HepG2 (cell line): Measurements from ENCODE around the gene AURKA. TPM values are rescaled to one million over a fixed set of nuclear protein-coding genes. Genes with fewer than 3 reads are reported as not detected.
A peak's percentile ranks its signal among the peaks of the same experiment; 100 is the strongest.

Source experiments
- CC2D1A ChIP-seq: sonication (generic); formaldehyde crosslinking; IDR thresholded peaks from 2 replicates; pipeline ENCODE4 v1.8.1; 2023; ENCODE audit warnings: mild to moderate bottlenecking, missing genetic modification reagents
- CHCHD3 ChIP-seq: sonication (generic); formaldehyde crosslinking; IDR thresholded peaks from 2 replicates; pipeline ENCODE4 v1.8.0; 2022; ENCODE audit warnings: mild to moderate bottlenecking, missing genetic modification reagents, moderate library complexity
- KLF13 ChIP-seq: sonication (generic); formaldehyde crosslinking; IDR thresholded peaks from 2 replicates; pipeline ENCODE4 v1.4.0; 2020; ENCODE audit warnings: mild to moderate bottlenecking, missing genetic modification reagents
- MAZ ChIP-seq, 2 experiments: sonication (generic) in 1 of 2; formaldehyde crosslinking in 1 of 2; IDR thresholded peaks; 2 replicates each; pipeline versions ENCODE4 v1.5.0 to v1.6.1; 2012 to 2020; ENCODE audit warnings: low read depth in 2 of 2, mild to moderate bottlenecking in 2 of 2, borderline replicate concordance in 1 of 2, improper control_type of control experiment in 1 of 2, low read length in 1 of 2, missing genetic modification reagents in 1 of 2, moderate library complexity in 1 of 2
- NFIC ChIP-seq: IDR thresholded peaks from 2 replicates; pipeline ENCODE4 v1.6.1; 2012; ENCODE audit warnings: mild to moderate bottlenecking, low read length, inconsistent platforms
- ZNF44 ChIP-seq: sonication (generic); formaldehyde crosslinking; IDR thresholded peaks from 2 replicates; pipeline ENCODE4 v1.5.1; 2020; ENCODE audit warnings: mild to moderate bottlenecking, missing genetic modification reagents
- ZNF572 ChIP-seq: sonication (generic); formaldehyde crosslinking; IDR thresholded peaks from 2 replicates; pipeline ENCODE4 v1.5.1; 2020; ENCODE audit warnings: mild to moderate bottlenecking, missing genetic modification reagents
- ZNF773 ChIP-seq: sonication (generic); formaldehyde crosslinking; IDR thresholded peaks from 2 replicates; pipeline ENCODE4 v1.4.0; 2020; ENCODE audit warnings: missing genetic modification reagents, borderline replicate concordance
- polyA plus RNA-seq, 8 experiments: library from polyadenylated mRNA; depleted of rRNA in 3 of 8; stranded (reverse) in 7 of 8; unstranded in 1 of 8; fragments of >200 nt; fragmentation: Illumina TruSeq in 4 of 8; extraction: Trizol in 4 of 8; gene quantifications; 2 replicates each; pipeline versions ENCODE4 v1.2.1 to v1.2.3, GENCODE V29; 2011 to 2016; ENCODE audit warnings: low read depth in 4 of 8, missing spikeins in 1 of 8, mixed read lengths in 1 of 8; ENCODE audit not compliant: insufficient read depth in 1 of 8
- total RNA-seq, 5 experiments: library from RNA; depleted of rRNA; stranded (reverse); fragments of >200 nt; fragmentation: Illumina TruSeq; extraction: Trizol; gene quantifications; 2 replicates each; pipeline ENCODE4 v1.2.3, GENCODE V29; 2016; ENCODE audit warnings: low read depth in 1 of 5
- TF ChIP-seq, protein P1 (sequence below): sonication (generic); formaldehyde crosslinking; IDR thresholded peaks from 2 replicates; pipeline ENCODE4 v1.8.1; 2022; ENCODE audit warnings: low read depth, mild to moderate bottlenecking, missing genetic modification reagents
- TF ChIP-seq, protein P2 (sequence below): sonication (generic); formaldehyde crosslinking; IDR thresholded peaks from 2 replicates; pipeline ENCODE4 v1.8.0; 2022; ENCODE audit warnings: missing genetic modification reagents, mild to moderate bottlenecking, inconsistent platforms, borderline replicate concordance
- TF ChIP-seq, protein P3 (sequence below): sonication (generic); formaldehyde crosslinking; IDR thresholded peaks from 2 replicates; pipeline ENCODE4 v1.4.0; 2020; ENCODE audit warnings: missing genetic modification reagents
- TF ChIP-seq, protein P4 (sequence below): sonication (generic); formaldehyde crosslinking; IDR thresholded peaks from 2 replicates; pipeline ENCODE4 v1.4.0; 2020; ENCODE audit warnings: missing genetic modification reagents
- TF ChIP-seq, protein P5 (sequence below), 2 experiments: fragments of 450-650 bp in 1 of 2; sonication (generic) in 1 of 2; formaldehyde crosslinking; IDR thresholded peaks; 2 replicates each; pipeline versions ENCODE4 v1.5.0 to v1.8.0; 2020 to 2022; ENCODE audit warnings: mild to moderate bottlenecking in 1 of 2, missing genetic modification reagents in 1 of 2
- TF ChIP-seq, protein P6 (sequence below): IDR thresholded peaks from 2 replicates; pipeline ENCODE4 v1.6.1; 2016
- TF ChIP-seq, protein P7 (sequence below): sonication (generic); formaldehyde crosslinking; IDR thresholded peaks from 2 replicates; pipeline ENCODE4 v1.9.0; 2021; ENCODE audit warnings: missing genetic modification reagents, mild to moderate bottlenecking, borderline replicate concordance

AURKA gene
- total and polyA plus RNA-seq, 2 of the 13 experiments (the other 11 are each of a cell fraction or from before 2014, with no cell fraction given), result 96.4 to 224 TPM

DNA sequence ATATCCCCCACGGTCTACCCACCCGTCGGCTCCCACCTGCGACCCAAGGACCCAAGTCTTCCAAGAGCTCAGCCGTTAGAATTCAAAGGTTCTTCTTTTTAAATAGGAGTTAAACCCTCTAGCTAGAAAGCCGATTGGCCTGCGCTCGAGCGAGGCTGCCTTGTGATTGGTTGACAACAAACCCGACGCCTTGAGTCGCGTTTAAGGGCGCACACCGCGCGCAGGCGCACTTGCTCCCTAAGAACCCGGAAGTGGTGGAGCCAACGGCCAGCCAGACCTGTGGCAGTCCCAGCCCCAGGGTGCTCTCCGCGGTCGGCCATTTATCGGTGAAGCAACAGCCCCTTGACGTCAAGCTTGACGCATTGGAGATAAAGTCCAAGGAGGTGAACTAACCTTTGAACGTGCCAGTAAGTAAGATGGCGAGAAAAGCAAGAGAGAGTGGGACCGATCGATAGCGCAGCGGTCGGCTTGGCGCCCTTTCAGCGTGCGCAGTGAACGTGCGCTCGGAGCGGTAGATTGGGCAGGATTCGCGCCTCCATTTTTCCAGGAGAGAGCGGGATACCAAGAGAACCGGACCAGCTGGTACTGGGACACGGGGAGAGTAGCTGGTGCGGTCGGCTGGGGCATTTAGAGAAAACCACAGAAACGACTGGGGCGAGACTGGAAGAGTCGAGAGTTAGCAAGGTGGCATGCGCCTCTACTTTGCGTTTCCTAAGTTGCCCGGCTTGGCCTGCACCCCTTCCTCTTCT lies at the start of gene AURKA, which contains the start of gene CSTF1 (continued):
- TF ChIP-seq, protein P1, sequence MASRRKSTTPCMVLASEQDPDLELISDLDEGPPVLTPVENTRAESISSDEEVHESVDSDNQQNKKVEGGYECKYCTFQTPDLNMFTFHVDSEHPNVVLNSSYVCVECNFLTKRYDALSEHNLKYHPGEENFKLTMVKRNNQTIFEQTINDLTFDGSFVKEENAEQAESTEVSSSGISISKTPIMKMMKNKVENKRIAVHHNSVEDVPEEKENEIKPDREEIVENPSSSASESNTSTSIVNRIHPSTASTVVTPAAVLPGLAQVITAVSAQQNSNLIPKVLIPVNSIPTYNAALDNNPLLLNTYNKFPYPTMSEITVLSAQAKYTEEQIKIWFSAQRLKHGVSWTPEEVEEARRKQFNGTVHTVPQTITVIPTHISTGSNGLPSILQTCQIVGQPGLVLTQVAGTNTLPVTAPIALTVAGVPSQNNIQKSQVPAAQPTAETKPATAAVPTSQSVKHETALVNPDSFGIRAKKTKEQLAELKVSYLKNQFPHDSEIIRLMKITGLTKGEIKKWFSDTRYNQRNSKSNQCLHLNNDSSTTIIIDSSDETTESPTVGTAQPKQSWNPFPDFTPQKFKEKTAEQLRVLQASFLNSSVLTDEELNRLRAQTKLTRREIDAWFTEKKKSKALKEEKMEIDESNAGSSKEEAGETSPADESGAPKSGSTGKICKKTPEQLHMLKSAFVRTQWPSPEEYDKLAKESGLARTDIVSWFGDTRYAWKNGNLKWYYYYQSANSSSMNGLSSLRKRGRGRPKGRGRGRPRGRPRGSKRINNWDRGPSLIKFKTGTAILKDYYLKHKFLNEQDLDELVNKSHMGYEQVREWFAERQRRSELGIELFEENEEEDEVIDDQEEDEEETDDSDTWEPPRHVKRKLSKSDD (CRISPR knock-in tag), result peak; percentile 100
- TF ChIP-seq KLF13 (CRISPR knock-in tag), result no peak; the same call in 1 of the 2 replicates
- TF ChIP-seq ZNF572 (CRISPR knock-in tag), result peak; percentile 89; the same call in 1 of the 2 replicates
- TF ChIP-seq CHCHD3 (CRISPR knock-in tag), result peak; percentile 78
- no peak for TF ChIP-seq NFIC
- peak; percentile 96; the same call in 1 of the 2 replicates for TF ChIP-seq ZNF773 (CRISPR knock-in tag)
- TF ChIP-seq MAZ (IDR thresholded peaks at IDR 0.05; ENCODE audit: borderline replicate concordance, low read depth, low read length), result no peak; the same call in 1 of the 2 replicates
- peak; percentile 92 for TF ChIP-seq MAZ (CRISPR knock-in tag; IDR thresholded peaks at IDR 0.05; ENCODE audit: low read depth)
- peak; percentile 95 for TF ChIP-seq ZNF44 (CRISPR knock-in tag)
- TF ChIP-seq, protein P2, sequence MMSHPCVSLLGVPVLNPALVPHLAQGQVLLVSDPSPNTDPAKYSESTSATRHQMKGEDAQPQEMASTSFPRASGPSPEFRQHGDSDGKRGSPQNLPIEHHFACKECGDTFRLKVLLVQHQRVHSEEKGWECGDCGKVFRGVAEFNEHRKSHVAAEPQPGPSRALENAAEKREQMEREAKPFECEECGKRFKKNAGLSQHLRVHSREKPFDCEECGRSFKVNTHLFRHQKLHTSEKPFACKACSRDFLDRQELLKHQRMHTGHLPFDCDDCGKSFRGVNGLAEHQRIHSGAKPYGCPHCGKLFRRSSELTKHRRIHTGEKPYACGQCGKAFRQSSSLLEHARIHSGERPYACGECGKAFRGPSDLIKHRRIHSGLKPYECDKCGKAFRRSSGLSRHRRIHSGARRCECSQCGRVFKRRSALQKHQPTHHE (CRISPR knock-in tag), result peak; percentile 96; the same call in 1 of the 2 replicates
- TF ChIP-seq CC2D1A (CRISPR knock-in tag), result peak; percentile 99
- TF ChIP-seq, protein P3, sequence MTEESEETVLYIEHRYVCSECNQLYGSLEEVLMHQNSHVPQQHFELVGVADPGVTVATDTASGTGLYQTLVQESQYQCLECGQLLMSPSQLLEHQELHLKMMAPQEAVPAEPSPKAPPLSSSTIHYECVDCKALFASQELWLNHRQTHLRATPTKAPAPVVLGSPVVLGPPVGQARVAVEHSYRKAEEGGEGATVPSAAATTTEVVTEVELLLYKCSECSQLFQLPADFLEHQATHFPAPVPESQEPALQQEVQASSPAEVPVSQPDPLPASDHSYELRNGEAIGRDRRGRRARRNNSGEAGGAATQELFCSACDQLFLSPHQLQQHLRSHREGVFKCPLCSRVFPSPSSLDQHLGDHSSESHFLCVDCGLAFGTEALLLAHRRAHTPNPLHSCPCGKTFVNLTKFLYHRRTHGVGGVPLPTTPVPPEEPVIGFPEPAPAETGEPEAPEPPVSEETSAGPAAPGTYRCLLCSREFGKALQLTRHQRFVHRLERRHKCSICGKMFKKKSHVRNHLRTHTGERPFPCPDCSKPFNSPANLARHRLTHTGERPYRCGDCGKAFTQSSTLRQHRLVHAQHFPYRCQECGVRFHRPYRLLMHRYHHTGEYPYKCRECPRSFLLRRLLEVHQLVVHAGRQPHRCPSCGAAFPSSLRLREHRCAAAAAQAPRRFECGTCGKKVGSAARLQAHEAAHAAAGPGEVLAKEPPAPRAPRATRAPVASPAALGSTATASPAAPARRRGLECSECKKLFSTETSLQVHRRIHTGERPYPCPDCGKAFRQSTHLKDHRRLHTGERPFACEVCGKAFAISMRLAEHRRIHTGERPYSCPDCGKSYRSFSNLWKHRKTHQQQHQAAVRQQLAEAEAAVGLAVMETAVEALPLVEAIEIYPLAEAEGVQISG (CRISPR knock-in tag), result peak; percentile 97
- TF ChIP-seq, protein P4, sequence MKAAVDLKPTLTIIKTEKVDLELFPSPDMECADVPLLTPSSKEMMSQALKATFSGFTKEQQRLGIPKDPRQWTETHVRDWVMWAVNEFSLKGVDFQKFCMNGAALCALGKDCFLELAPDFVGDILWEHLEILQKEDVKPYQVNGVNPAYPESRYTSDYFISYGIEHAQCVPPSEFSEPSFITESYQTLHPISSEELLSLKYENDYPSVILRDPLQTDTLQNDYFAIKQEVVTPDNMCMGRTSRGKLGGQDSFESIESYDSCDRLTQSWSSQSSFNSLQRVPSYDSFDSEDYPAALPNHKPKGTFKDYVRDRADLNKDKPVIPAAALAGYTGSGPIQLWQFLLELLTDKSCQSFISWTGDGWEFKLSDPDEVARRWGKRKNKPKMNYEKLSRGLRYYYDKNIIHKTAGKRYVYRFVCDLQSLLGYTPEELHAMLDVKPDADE (CRISPR knock-in tag), result peak; percentile 94; the same call in 1 of the 2 replicates
- TF ChIP-seq, protein P5, sequence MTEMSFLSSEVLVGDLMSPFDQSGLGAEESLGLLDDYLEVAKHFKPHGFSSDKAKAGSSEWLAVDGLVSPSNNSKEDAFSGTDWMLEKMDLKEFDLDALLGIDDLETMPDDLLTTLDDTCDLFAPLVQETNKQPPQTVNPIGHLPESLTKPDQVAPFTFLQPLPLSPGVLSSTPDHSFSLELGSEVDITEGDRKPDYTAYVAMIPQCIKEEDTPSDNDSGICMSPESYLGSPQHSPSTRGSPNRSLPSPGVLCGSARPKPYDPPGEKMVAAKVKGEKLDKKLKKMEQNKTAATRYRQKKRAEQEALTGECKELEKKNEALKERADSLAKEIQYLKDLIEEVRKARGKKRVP (CRISPR knock-in tag; IDR thresholded peaks at IDR 0.05), result peak in 1 of 2 experiments; percentile 87; a peak in 2 of 4 replicates
- TF ChIP-seq, protein P6, sequence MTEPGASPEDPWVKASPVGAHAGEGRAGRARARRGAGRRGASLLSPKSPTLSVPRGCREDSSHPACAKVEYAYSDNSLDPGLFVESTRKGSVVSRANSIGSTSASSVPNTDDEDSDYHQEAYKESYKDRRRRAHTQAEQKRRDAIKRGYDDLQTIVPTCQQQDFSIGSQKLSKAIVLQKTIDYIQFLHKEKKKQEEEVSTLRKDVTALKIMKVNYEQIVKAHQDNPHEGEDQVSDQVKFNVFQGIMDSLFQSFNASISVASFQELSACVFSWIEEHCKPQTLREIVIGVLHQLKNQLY (CRISPR knock-in tag), result peak; percentile 83
- TF ChIP-seq, protein P7, sequence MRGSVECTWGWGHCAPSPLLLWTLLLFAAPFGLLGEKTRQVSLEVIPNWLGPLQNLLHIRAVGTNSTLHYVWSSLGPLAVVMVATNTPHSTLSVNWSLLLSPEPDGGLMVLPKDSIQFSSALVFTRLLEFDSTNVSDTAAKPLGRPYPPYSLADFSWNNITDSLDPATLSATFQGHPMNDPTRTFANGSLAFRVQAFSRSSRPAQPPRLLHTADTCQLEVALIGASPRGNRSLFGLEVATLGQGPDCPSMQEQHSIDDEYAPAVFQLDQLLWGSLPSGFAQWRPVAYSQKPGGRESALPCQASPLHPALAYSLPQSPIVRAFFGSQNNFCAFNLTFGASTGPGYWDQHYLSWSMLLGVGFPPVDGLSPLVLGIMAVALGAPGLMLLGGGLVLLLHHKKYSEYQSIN, result no peak
